ENCODE results near the gene BEND5. TPM values are rescaled to one million over a fixed set of nuclear protein-coding genes. Genes with fewer than 3 reads are reported as not detected.

BEND5 gene
- total RNA-seq, 1 donor from 2014 or later = 17.5 TPM

DNA sequence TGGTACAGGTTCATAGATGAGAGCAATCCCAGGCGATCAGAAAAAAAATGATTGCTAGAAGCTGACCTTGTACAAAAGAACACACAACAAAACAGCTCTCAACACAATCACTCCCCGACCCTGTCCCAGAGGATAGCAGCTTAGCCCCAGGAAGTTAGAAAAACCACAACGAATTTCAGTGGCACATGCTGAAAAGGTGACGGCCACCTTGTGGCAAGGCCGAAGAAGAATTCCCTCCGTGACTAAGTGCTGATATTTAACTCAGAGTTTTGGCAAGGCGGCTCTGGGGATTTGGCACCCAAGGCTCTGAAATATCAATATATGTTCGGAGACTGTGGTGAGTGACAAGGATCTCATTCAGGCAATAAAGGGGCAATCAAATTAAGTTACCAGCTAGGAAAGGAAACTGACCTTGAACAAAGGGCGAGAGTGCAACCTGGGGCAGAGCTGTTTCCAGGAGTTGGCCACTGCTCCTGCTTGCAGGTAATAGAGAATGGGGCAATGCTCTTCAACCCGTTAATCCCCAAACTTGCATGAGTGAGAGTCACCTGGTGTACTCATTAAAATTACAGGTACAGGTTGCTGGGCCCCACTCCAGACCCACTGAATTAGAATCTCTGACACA, 96.2 kb downstream of the BEND5 start:
- no peak for DNase-seq (ENCODE audit: low spot score)

DNA sequence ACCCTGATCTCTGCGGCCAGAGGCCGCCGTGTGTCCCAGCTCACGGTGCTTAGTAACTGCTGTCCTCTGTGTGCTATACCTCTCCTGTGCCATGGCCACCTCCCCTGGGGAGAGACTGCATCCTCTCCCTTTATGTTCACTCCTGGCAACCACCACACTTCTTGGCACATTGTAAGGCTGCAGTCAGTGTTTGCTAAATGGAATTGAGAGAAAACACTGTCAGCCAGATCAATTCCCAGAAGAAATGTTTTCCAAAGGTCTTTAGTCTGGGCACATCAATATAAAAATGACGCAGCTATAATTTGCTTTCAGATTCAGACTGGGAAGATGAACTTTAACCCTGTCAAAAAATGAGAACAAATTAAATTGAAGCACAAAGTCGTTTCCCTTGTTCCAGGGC, 96.8 kb downstream of the BEND5 start:
- DNase-seq (ENCODE audit: low spot score) = no peak

DNA sequence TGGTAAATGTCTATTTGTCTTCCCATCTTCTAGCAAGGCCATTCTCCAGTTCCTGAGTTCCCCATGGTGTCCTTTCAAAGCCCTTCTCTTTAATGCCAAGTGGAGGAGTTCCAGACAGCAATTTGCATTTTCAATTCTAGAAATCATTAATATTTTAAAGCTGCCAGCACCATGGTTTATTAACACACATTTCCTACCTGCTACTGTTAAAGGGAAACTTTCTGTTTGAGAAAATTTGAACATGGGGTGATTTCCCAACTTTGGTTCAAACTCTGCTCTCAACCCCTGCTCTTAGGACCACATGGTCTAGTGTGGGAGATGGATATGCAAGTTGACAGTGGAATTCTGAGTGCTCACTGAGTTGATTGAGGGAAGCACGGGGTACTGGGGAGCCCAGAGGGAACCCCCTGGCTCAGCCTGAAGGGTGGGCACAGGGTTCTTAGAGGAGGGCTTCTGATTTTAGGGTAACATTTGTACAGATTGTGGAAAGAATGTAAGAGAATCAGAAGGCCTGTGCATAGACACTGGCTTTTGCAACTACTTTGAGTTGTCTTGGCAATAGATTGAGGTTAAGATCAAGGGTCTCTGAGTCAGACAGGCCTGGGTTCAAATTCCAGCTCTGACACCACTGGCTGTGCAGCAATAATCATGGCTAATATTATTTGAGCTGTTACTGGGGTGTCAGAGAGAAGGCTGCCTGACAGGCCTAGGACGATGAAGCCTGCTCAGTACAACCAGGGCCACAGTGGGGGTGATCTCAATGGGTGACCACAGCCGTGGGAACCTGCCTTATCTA, 97.8 kb downstream of the BEND5 start:
- no peak for DNase-seq (ENCODE audit: low spot score)

Data from mucosa of gallbladder (tissue), 1 donor.